ENCODE results near the gene EXOC1. TPM values are rescaled to one million over a fixed set of nuclear protein-coding genes. Genes with fewer than 3 reads are reported as not detected.

EXOC1 gene
- total RNA-seq, 1 experiment from 2014 or later: 21.2 TPM

DNA sequence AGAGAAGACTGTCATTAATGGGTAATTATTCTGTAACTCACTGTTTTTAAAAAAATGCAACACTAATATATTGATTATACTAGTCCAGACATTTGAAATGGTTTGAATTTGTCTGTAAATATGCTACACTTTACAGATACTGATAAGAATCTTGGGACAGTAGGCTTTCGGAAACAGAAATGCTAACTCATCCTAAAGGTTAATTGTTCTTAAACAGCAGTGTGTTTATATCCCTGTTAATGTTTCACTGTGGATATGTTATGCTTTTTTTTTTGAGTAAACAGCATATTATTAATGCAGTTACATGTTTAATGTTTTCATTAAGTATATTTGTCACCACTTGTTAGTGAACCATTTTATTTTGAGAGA lies 31.4 kb downstream of the EXOC1 start:
- Histone ChIP-seq H2AK5ac (ENCODE audit: insufficient read length, low read length) (no peak overlapping the region), H3K27ac (ENCODE audit: insufficient read length, low read depth, low read length) (no peak overlapping the region), H3K9me3 (ENCODE audit: control insufficient read depth, low read depth, low read length) (no peaks in the 10 kb centered on the region), H4K91ac (ENCODE audit: insufficient read length, low read depth, low read length) (no peak overlapping the region), H3K23ac (ENCODE audit: insufficient read length, low read depth, low read length) (no peak overlapping the region), H2BK20ac (ENCODE audit: low read depth, low read length, poor library complexity, severe bottlenecking) (no peak overlapping the region), H2BK5ac (ENCODE audit: insufficient read length, low read length) (no peak overlapping the region), H3K79me2 (ENCODE audit: insufficient read depth, low read length) (no peaks in the 10 kb centered on the region), H3K9ac (ENCODE audit: extremely low read depth, insufficient read length, low read length) (no peak overlapping the region), H2BK12ac (ENCODE audit: insufficient read length, low read depth, low read length) (no peak overlapping the region), H3K4me2 (ENCODE audit: insufficient read depth, insufficient read length, low read length) (no peak overlapping the region), H4K8ac (replicated peaks; ENCODE audit: insufficient read length, low read depth, low read length) (no peak overlapping the region), H3T11ph (ENCODE audit: low read length) (no peak overlapping the region), H3K23me2 (ENCODE audit: insufficient read length, low read depth, low read length, poor library complexity, severe bottlenecking) (peaks cover 2% of the 10 kb centered on the region), H4K20me1 (ENCODE audit: control insufficient read depth, insufficient read depth, insufficient read length) (no peaks in the 10 kb centered on the region), H3K18ac (ENCODE audit: insufficient read length, low read depth, low read length) (no peak overlapping the region), H2AFZ (ENCODE audit: low read length) (no peak overlapping the region), H3K14ac (ENCODE audit: insufficient read depth, low read length) (no peak overlapping the region), H3K4ac (ENCODE audit: low read depth, low read length) (no peak overlapping the region), H3K4me1 (ENCODE audit: insufficient read depth, low read length) (no peaks in the 10 kb centered on the region), H2BK15ac (ENCODE audit: low read depth, low read length) (no peak overlapping the region), H2BK120ac (ENCODE audit: low read depth, low read length, poor library complexity, severe bottlenecking) (no peak overlapping the region), H4K5ac (ENCODE audit: insufficient read length, low read depth, low read length) (no peak overlapping the region), H3K56ac (ENCODE audit: insufficient read length, low read depth, low read length) (no peak overlapping the region), H3K27me3 (ENCODE audit: insufficient read depth, low read length) (no peaks in the 10 kb centered on the region), H3K79me1 (ENCODE audit: insufficient read depth, low read depth, low read length, poor library complexity, severe bottlenecking) (no peaks in the 10 kb centered on the region)
- Mint-ChIP-seq H3K9me3 (peaks cover 0 to 2% of the 10 kb centered on the region in 2 experiments; a peak in 3 of 5 replicates), H3K36me3 (ENCODE audit: insufficient read depth in 1 of 3, low read depth in 3 of 3) (peaks cover 14 to 23% (median 20%) of the 10 kb centered on the region in 3 experiments), H3K27me3 (ENCODE audit: low read depth) (no peaks in the 10 kb centered on the region; the same call in 1 of the 2 replicates), H3K4me1 (peaks cover 5 to 6% of the 10 kb centered on the region in 2 experiments; a peak in 3 of 4 replicates), H3K27ac (no peak overlapping the region), H3K4me3 (no peak overlapping the region)
- DNase-seq: no peak
- no CpG with 5 or more reads among the region's 1 CpG for WGBS (ENCODE audit: extremely low coverage, insufficient read length, low lambda C conversion rate)
- TF ChIP-seq, protein P1, sequence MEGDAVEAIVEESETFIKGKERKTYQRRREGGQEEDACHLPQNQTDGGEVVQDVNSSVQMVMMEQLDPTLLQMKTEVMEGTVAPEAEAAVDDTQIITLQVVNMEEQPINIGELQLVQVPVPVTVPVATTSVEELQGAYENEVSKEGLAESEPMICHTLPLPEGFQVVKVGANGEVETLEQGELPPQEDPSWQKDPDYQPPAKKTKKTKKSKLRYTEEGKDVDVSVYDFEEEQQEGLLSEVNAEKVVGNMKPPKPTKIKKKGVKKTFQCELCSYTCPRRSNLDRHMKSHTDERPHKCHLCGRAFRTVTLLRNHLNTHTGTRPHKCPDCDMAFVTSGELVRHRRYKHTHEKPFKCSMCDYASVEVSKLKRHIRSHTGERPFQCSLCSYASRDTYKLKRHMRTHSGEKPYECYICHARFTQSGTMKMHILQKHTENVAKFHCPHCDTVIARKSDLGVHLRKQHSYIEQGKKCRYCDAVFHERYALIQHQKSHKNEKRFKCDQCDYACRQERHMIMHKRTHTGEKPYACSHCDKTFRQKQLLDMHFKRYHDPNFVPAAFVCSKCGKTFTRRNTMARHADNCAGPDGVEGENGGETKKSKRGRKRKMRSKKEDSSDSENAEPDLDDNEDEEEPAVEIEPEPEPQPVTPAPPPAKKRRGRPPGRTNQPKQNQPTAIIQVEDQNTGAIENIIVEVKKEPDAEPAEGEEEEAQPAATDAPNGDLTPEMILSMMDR (conservative IDR thresholded peaks at IDR 0.05): no peak
